Activated naive CD4-positive, alpha-beta T cell treated with anti-CD3 and anti-CD28 coated beads, Interleukin-2, amount 10 ng/mL, durations not matched to agents 7 days and 5 days (primary cell): ENCODE data around the gene TNIK.
"Not testable (repeated sequence)": the region's sequence is repeated elsewhere in the genome, so short reads cannot be mapped to it uniquely, and the experiment has no call there.

Source experiments
- CTCF ChIA-PET: fragments of 350-600 bp; sonication (Branson Sonifier 250); formaldehyde crosslinking; loops from one replicate; lab custom pipeline; 2021; ENCODE audit warnings: antibody characterized with exemption; lab: Charles Lee
- DNase-seq: peaks from one replicate; pipeline ENCODE4 v3.0.0-alpha.2; 2020
- H3K27ac Mint-ChIP-seq: one replicate; pipeline ENCODE4 v1.8.0; 2021; ENCODE audit warnings: mild to moderate bottlenecking, moderate library complexity, mixed read lengths
- H3K27me3 Mint-ChIP-seq: one replicate; pipeline ENCODE4 v1.8.0; 2021; ENCODE audit warnings: mild to moderate bottlenecking, mixed read lengths
- H3K36me3 Mint-ChIP-seq: one replicate; pipeline ENCODE4 v1.8.0; 2021; ENCODE audit warnings: mixed read lengths
- H3K4me1 Mint-ChIP-seq: one replicate; pipeline ENCODE4 v1.8.0; 2021; ENCODE audit warnings: mixed read lengths
- H3K4me3 Mint-ChIP-seq: one replicate; pipeline ENCODE4 v1.8.0; 2021; ENCODE audit warnings: mild to moderate bottlenecking, moderate library complexity, mixed read lengths
- H3K9me3 Mint-ChIP-seq: one replicate; pipeline ENCODE4 v1.8.0; 2021; ENCODE audit warnings: mixed read lengths

TNIK gene

DNA sequence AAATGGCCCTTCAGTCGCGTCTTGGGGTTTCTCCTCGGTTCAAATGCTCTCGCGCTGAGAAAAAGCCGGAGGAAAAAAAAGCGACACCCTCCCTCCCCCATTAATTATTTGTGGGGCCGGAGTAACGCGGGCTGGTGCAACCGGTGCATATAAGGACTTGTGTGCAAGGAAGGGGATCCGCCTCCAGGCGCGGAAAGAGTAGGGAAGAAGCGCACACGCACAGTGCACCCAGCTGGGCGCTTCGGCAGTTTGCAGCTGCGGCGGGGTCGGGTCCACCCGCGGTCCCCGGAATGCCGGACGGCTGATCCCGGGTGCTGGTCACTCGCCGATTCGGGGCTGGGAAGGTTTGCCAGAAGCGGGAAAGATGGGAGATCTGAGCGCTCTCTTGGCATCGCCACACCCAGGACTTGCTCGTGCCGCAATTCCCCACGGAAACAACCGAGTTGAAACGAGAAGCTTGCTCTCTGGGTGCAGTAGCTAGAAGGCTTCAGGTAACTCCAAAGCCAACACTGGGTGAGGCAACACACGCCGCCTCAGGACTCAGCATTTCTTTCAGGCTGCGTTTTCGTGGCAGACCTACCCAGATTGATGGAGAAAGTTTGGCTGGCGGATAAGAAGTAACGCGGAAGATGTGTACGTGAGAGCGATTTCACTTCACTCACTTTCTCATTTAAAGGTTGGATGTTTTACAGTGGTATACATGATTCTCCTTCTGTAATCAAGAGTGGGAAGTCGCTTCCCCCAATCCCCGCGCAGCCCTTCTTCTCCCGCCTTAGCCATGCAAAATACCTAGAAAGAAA, 720 bp upstream of the TNIK start:
- Mint-ChIP-seq H3K27me3 (no peaks in the 10 kb centered on the region), H3K9me3 (no peaks in the 10 kb centered on the region), H3K27ac (peak overlapping the region; percentile 90), H3K4me3 (peak overlapping the region; percentile 94), H3K36me3 (peaks cover 12% of the 10 kb centered on the region), H3K4me1 (peaks cover 45% of the 10 kb centered on the region)
- peak; percentile 66 for DNase-seq
- CTCF ChIA-PET: interaction anchor here (0.7 to 1.8 kb wide), 10 partner anchors 9 to 298 kb away, joined by 3 to 6 read pairs (median 4); no protein-coding TSS in a partner anchor

DNA sequence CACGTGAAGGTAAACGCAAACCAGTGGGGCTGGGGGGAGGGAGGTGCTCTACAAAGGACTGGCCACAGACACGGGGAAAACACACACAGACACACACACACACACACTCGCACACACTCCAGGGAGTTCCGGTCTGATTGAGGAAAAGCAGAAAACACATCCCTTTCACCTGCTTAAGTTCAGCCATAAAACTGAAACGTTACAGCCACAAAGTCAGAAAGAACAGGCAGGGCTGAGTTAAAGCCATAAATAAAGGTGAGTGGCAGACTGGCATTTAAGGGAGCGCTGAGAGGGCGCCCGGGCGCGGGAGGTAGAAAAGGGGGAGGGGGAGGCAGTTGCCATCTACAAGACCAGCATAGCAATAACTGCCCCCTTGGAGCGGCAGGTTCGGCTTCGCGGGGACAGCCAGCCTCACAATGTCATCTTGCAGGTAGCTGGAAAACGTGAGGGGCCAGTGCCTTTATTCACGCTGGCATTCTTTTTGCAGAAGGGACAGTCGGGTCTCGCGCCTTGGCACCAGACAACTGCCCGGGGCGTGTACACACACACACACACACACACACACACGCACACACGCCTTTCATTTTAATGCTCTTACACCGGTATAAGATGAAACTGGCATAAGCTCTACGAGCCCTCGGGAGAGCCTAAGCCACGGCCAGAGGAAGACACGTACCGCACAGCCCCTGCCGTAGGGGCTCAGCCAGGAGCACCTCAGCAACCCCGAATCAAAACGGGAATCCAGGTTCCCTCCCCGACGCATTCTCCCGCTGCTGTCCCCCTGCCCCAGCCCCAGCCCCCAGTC, 866 bp downstream of the TNIK start:
- Mint-ChIP-seq H3K4me1 (peaks cover 53% of the 10 kb centered on the region), H3K36me3 (peaks cover 9% of the 10 kb centered on the region), H3K27me3 (no peaks in the 10 kb centered on the region), H3K27ac (peak overlapping the region; percentile 90), H3K4me3 (peak overlapping the region; percentile 94), H3K9me3 (no peaks in the 10 kb centered on the region)
- CTCF ChIA-PET: interaction anchor here (1.0 to 1.8 kb wide), 4 partner anchors 31 to 296 kb away, joined by 3 to 4 read pairs (median 4); no protein-coding TSS in a partner anchor
- peak; percentile 74 for DNase-seq

DNA sequence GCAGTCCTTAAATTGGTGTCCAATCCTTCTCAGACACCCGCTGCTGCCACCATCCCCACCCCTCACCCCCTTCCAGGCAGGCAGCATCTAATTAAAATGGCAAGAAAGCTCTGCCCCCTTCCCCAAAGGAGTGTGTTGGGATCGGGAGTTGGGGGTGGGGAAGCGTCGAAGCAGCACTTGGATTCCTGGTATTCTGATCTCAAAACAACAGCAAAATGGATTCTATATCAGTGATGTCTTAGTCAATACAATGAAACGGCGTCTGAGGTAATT, 1.4 kb downstream of the TNIK start:
- no peak for DNase-seq
- peaks cover 51% of the 10 kb centered on the region for H3K4me1 Mint-ChIP-seq
- no peaks in the 10 kb centered on the region for H3K9me3 Mint-ChIP-seq
- CTCF ChIA-PET: interaction anchor here (1.2 to 1.8 kb wide), 2 partner anchors 272 to 296 kb away, joined by 3 to 4 read pairs; no protein-coding TSS in a partner anchor
- H3K27ac Mint-ChIP-seq: peak overlapping the region; percentile 90
- H3K27me3 Mint-ChIP-seq: no peaks in the 10 kb centered on the region
- peak overlapping the region; percentile 94 for H3K4me3 Mint-ChIP-seq
- peaks cover 6% of the 10 kb centered on the region for H3K36me3 Mint-ChIP-seq

DNA sequence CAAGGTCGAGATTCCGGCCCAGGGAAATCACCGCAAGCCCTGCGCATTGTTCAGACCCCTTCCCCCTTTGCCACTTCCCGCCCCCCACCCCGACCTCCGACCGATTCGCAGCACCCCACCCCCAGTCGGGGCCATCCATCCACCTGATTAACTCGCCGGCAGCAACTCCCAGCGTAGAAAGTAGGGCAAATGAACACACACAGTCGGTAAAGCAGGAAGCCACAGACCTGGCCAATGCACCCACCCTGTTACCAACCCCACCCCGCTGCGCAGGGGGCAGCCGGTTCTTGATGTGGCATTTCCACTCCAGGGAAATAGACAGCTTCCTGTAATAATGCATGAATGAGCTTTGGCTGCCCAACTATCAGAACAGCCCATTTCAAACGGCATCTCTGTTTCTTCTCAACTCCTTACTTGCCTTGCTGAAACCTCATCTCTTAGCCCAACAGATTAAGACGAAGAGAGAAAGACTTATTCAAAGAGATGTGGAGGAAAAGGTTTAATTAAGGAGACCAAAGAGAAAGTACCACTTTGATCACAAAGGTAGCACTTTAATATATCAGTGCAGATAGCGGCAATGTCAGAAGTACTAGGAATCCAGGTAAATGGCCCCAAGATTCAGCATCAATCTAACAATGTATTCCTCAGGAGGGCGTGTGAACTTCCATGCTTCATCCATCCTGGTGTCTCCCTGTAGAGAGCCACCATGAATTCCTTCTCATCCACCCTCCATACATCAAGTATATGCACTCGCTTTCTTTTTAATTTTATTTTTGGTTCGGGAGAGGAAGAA, 1.9 kb downstream of the TNIK start:
- H3K27ac Mint-ChIP-seq: peak overlapping the region; percentile 90
- H3K27me3 Mint-ChIP-seq: no peaks in the 10 kb centered on the region
- H3K9me3 Mint-ChIP-seq: no peaks in the 10 kb centered on the region
- peaks cover 6% of the 10 kb centered on the region for H3K36me3 Mint-ChIP-seq
- H3K4me3 Mint-ChIP-seq: peak overlapping the region; percentile 94
- CTCF ChIA-PET: interaction anchor here (1.5 kb wide), 1 partner anchor 80 kb away, joined by 3 read pairs; no protein-coding TSS in a partner anchor
- H3K4me1 Mint-ChIP-seq: peaks cover 51% of the 10 kb centered on the region
- DNase-seq: peak; percentile 68

DNA sequence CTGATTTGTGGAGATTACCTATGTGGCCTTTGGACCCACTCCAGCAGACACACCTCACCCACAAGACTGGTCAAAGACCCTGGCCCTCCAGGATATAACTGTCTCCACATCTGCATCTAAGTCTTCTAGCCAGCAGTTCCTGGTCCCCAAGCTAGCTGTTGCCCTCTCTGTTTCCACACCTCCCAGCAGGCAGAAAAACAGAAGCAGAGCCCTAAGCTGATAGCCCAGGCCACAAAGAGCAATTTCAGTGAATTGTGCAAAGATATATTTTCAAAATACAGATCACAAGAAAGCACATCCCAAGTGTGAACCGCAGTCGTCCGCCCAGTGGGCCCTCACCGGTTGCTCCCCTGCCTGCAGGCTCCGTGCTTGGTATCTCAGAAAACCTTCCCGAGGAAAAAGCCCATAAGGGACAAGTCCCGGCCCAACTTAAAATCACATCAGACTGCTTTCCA, 2.6 kb downstream of the TNIK start:
- Mint-ChIP-seq H3K4me1 (peaks cover 46% of the 10 kb centered on the region), H3K9me3 (no peaks in the 10 kb centered on the region), H3K4me3 (peak overlapping the region; percentile 94), H3K27ac (peak overlapping the region; percentile 90), H3K27me3 (no peaks in the 10 kb centered on the region), H3K36me3 (peaks cover 6% of the 10 kb centered on the region)
- CTCF ChIA-PET: interaction anchor here (1.2 to 1.5 kb wide), 2 partner anchors 80 to 109 kb away, joined by 3 to 4 read pairs; no protein-coding TSS in a partner anchor
- DNase-seq: no peak

DNA sequence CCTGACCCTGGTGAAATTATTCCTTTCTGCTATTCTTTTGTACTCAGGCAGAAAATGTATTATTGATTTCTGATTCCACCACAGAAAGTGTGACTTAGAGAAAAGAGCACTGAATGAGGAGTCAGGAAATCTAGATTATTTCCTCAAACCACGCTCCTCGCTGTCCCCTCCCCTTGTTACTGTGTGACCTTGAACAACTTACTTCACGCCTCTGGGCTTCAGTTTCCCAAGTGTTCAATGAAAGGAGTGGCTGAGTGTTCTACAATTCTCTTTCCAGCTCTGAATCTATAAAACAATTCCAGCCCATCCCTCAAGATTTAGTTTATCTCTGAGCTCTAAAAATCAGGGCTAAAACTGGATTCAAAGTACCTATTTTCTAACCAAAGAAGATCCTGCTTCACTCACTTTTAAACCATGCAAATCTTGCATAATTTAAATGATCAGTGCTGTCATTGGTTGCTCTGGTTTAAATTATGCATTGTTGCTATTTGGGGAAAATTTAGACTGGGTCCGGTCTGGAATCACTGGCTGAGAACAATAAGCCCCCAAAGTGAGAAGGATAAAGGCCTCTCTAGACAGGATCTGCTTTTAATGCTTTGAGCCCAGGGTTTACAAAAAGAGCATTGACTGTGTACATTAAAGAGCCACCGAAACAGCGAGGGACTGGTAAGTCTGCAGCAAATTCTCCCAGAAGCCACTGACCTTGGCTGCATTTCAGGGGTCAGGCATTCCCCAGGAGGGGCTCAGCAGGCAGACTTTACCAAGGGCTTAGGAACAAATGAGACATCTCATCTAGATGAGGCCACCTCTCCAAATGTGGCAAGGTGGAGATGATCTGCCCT, 3.2 kb downstream of the TNIK start:
- CTCF ChIA-PET: interaction anchor here (1.2 to 1.5 kb wide), 2 partner anchors 81 to 110 kb away, joined by 3 to 4 read pairs; no protein-coding TSS in a partner anchor
- Mint-ChIP-seq H3K4me1 (peaks cover 40% of the 10 kb centered on the region), H3K4me3 (peak overlapping the region; percentile 94), H3K9me3 (no peaks in the 10 kb centered on the region), H3K27me3 (no peaks in the 10 kb centered on the region), H3K36me3 (peaks cover 6% of the 10 kb centered on the region), H3K27ac (peak overlapping the region; percentile 90)
- no peak for DNase-seq

DNA sequence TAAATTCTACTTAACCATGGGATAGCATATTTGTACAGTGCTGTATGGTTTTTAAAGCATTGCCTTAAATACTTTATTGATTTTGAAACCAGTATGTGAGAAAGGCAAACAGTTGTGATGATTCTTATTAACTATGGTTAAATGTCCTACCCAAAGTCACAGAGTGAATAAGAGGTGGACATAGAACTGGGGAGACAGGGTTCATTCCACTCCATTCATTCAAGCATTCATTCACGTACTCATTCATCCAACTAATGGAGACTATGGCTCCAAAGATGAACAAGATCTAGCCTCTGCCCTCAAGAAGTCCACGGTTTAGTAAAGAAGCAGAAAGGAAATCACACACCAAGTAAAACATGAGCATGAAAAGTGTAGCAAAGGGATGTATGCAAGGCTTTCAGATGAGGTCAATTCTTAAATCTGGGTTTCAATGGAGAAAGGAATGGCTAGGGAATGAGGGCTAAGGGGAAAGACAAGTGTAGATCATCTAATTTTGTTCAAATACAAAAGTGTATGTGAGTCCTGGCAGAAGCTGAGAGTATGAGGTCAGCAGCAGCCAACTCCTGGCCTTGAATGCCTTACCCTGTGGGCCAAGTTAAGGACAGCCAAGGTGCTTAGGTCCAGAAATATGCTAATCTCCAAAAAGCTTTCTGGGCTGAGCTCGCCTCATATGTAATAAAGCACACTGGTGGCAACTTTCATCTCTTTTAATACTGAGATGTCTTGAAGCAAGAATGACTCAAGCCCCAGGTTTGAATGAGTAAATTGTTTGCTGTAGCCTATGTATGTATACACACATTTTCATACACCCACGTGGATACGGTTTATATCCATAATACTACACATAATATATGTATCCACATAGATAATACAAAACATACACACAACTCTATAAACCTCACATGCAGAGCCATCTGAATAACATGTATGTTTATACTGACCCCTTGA, 4.3 kb downstream of the TNIK start:
- H3K9me3 Mint-ChIP-seq: no peaks in the 10 kb centered on the region
- peak overlapping the region; percentile 94 for H3K4me3 Mint-ChIP-seq
- no peak overlapping the region for H3K27ac Mint-ChIP-seq
- DNase-seq: no peak
- CTCF ChIA-PET: no interaction called here
- peaks cover 8% of the 10 kb centered on the region for H3K36me3 Mint-ChIP-seq
- peaks cover 33% of the 10 kb centered on the region for H3K4me1 Mint-ChIP-seq
- no peaks in the 10 kb centered on the region for H3K27me3 Mint-ChIP-seq

DNA sequence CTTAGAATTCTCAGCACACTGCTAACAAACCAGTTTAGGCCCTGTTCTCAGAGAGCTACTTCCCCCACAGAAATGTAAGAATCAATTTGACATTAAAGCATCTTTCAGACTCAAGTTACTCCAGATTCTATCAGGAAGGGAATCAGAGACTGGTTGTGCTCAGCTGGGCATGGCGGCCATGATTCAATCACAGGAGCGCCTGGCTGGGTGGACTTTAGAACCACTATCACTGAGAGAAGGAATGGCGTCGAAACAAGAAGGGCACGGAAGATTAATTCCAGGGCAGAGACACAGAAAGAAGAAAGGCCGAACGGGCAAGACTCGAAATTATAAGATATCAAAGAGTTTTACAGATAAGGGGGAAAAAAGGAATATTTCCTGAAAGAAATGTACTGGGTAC, 6.2 kb downstream of the TNIK start:
- Mint-ChIP-seq H3K27me3 (no peaks in the 10 kb centered on the region), H3K27ac (no peak overlapping the region), H3K4me3 (no peak overlapping the region), H3K9me3 (no peaks in the 10 kb centered on the region), H3K36me3 (peaks cover 16% of the 10 kb centered on the region), H3K4me1 (peaks cover 33% of the 10 kb centered on the region)
- no peak for DNase-seq
- CTCF ChIA-PET: interaction anchor here (1.1 kb wide), 1 partner anchor 291 kb away, joined by 3 read pairs; no protein-coding TSS in a partner anchor

DNA sequence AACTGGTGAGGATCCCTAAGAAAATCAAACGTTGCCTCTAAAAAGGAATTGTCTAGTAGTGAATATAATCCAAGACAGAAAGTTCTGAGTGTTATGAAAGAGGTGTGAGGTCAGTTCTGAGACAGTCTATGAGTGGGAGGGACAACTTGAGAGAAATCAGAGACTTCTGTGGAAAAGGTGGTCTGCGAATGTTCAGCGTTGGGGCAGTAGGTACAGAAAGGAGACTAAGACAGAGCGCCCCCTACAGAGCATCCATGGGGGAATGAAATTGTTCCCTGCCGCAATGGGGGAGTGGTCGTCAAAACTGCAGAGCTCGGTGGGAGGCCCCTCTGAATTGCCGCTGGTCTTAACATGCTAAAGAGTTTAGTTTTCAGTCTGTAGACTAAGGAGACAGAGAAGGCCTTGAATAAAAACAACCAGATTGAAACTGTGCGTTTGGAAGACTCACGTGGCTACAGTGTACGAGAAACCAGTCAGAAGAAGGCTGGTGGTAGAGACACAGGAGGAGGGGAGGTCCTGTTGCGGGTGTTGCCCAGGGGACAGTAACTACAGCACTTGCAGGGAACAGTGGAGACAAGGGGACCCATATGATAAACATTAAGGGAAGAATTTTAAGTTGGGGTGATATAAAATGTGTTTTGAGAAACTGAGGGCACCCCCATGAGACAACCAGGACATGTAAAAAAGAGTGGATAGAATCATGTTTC, 6.9 kb downstream of the TNIK start:
- Mint-ChIP-seq H3K9me3 (no peaks in the 10 kb centered on the region), H3K27ac (no peak overlapping the region), H3K4me3 (no peak overlapping the region), H3K27me3 (no peaks in the 10 kb centered on the region), H3K36me3 (peaks cover 22% of the 10 kb centered on the region), H3K4me1 (peaks cover 33% of the 10 kb centered on the region)
- CTCF ChIA-PET: interaction anchor here (1.1 kb wide), 1 partner anchor 290 kb away, joined by 3 read pairs; no protein-coding TSS in a partner anchor
- DNase-seq: no peak

DNA sequence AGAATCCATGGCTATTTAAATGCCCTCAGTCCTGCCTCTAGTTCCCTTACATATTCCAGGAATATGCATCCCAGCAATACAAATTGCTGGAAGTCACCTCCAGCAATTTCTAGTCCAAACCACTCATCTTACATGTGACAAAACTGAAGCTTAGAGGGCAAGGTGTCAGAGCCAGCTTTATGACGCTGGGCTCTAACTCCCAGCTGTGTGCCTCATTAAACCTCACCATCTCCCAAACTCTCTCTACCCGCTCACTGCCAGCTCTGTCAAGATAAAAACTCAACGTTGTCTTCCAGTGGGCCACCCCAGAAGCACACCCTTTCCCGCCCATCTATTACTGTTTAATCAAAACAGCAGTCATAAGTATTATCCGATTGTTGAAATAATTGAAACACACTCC, 7.9 kb downstream of the TNIK start:
- CTCF ChIA-PET: interaction anchor here (1.1 kb wide), 1 partner anchor 9 kb away, joined by 3 read pairs; no protein-coding TSS in a partner anchor
- H3K36me3 Mint-ChIP-seq: peaks cover 23% of the 10 kb centered on the region
- no peak overlapping the region for H3K27ac Mint-ChIP-seq
- H3K4me1 Mint-ChIP-seq: peaks cover 32% of the 10 kb centered on the region
- DNase-seq: no peak
- H3K4me3 Mint-ChIP-seq: no peak overlapping the region
- no peaks in the 10 kb centered on the region for H3K9me3 Mint-ChIP-seq
- H3K27me3 Mint-ChIP-seq: no peaks in the 10 kb centered on the region

DNA sequence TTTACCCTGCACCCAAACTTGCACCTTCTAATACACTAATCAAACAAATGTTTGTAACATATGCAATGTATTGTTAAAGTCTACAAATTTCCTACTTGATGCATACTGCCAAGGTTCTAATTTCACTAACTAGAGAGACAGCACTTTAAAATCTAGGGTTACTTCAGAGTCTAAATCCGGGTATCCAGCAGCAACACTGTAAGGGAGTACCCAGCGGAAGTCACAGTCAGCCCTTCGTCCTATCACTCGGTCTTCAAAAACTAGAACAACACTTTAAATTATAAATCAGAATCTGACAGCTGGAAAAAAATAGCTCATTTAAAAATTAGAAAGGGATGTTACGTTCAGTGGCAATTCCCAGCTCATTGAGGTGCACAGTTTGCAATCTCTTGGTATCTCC, 8.3 kb downstream of the TNIK start:
- H3K36me3 Mint-ChIP-seq: peaks cover 24% of the 10 kb centered on the region
- CTCF ChIA-PET: interaction anchor here (0.6 to 1.1 kb wide), 2 partner anchors 9 to 377 kb away, joined by 3 read pairs; no protein-coding TSS in a partner anchor
- H3K9me3 Mint-ChIP-seq: no peaks in the 10 kb centered on the region
- H3K4me3 Mint-ChIP-seq: no peak overlapping the region
- H3K27ac Mint-ChIP-seq: no peak overlapping the region
- no peaks in the 10 kb centered on the region for H3K27me3 Mint-ChIP-seq
- DNase-seq: no peak
- peaks cover 31% of the 10 kb centered on the region for H3K4me1 Mint-ChIP-seq

DNA sequence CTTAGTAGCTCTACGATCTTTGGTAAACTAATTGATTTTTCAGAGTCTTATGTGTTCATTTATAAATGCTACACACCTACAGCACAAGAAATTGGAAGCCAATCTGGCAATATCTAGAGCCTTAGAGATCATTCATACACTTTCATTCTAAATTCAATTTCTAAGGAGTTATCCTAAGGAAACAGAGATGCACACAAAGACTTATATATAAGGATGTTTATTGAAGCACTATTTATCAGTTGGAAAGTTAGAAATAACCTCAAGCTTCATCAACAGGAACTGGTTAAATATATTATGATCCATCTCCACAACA, 12.7 kb downstream of the TNIK start:
- H3K4me3 Mint-ChIP-seq, H3K27me3 Mint-ChIP-seq, CTCF ChIA-PET, H3K27ac Mint-ChIP-seq, DNase-seq, H3K9me3 Mint-ChIP-seq: not testable (repeated sequence)
- peaks cover 37% of the 10 kb centered on the region for H3K4me1 Mint-ChIP-seq
- peaks cover 36% of the 10 kb centered on the region for H3K36me3 Mint-ChIP-seq
